ENCODE measurements around the gene BAHCC1. TPM values are rescaled to one million over a fixed set of nuclear protein-coding genes. Genes with fewer than 3 reads are reported as not detected.
A peak's percentile ranks its signal among the peaks of the same experiment; 100 is the strongest.

Gene BAHCC1
- total and polyA plus RNA-seq, 9 of the 15 experiments (the other 6 are each of a cell fraction or from before 2014, with no cell fraction given), result 0.14 to 26.9 (median 5.0) TPM

GRCh38 chr17:81449351-81449750, 54.1 kb downstream of the BAHCC1 start:
- in situ Hi-C loops (cut with MboI) (no loop called here), intact Hi-C loops (cut with micrococcal nuclease) (no loop called here)
- no peak for FAIRE-seq
- no peak for ATAC-seq
- H3K4me2 ChIP-seq (ENCODE audit: insufficient read depth, low read length), result no peak overlapping the region
- H4K20me1 ChIP-seq (replicated peaks; ENCODE audit: control insufficient read depth, insufficient read depth, low read length), result no peaks in the 10 kb centered on the region
- H2AFZ ChIP-seq (ENCODE audit: low read depth, low read length), result no peak overlapping the region
- H3K79me2 ChIP-seq (ENCODE audit: control insufficient read depth, insufficient read depth, low read length), result no peaks in the 10 kb centered on the region
- CTCF ChIA-PET (ENCODE audit: low intra/inter-chr PET ratio), result no interaction called here
- POLR2A ChIA-PET, result interaction anchor here (0.9 to 1.2 kb wide), 2 partner anchors 13 to 60 kb away, joined by 3 read pairs; no protein-coding TSS in a partner anchor
- no peak overlapping the region for H3K27ac ChIP-seq (ENCODE audit: extremely low read depth, low read depth, low read length)
- no TSS peak for BruUV-seq (replicated peaks)
- no peak for DNase-seq (ENCODE audit: extremely low read depth in 1 of 4, low spot score in 3 of 4)
- H3K4me1 ChIP-seq (replicated peaks in 1 of 2; ENCODE audit: control insufficient read depth in 2 of 2, insufficient read depth in 2 of 2, low read length in 2 of 2), result peaks cover 0 to 71% of the 10 kb centered on the region in 2 experiments; a peak in 2 of 5 replicates
- WGBS (ENCODE audit: insufficient coverage, low coverage, missing lambda C conversion rate), result 51% methylated on average over 5 of the region's 8 CpGs
- no peak overlapping the region; a peak in 1 of 4 replicates for H3K9ac ChIP-seq (ENCODE audit: insufficient read depth in 1 of 2, low read depth in 2 of 2, low read length in 2 of 2)
- TF ChIP-seq ARHGAP35 (IDR thresholded peaks at IDR 0.05; ENCODE audit: partially characterized antibody) (no peak), RBM22 (IDR thresholded peaks at IDR 0.05; ENCODE audit: low read depth, low read length, poor library complexity, severe bottlenecking) (peak; percentile 8)
- no peaks in the 10 kb centered on the region for H3K27me3 ChIP-seq (ENCODE audit: control insufficient read depth in 2 of 2, insufficient read depth in 2 of 2, low read length in 2 of 2)
- H3K9me3 ChIP-seq (replicated peaks; ENCODE audit: control insufficient read depth, insufficient read depth, low read depth, low read length), result no peaks in the 10 kb centered on the region
- no peak overlapping the region for H3K4me3 ChIP-seq
- H3K9me1 ChIP-seq (ENCODE audit: control insufficient read depth, insufficient read depth, low read length), result no peaks in the 10 kb centered on the region
- no peaks in the 10 kb centered on the region for H3K36me3 ChIP-seq (ENCODE audit: control insufficient read depth, insufficient read depth, low read length)

- H3K27ac ChIP-seq (ENCODE audit: extremely low read depth, low read depth, low read length), result no peak overlapping the region
- BruUV-seq (replicated peaks), result no TSS peak
- POLR2A ChIA-PET, result interaction anchor here (0.6 to 1.0 kb wide), 3 partner anchors 11 to 53 kb away, joined by 3 to 4 read pairs (median 3); no protein-coding TSS in a partner anchor
- CTCF ChIA-PET (ENCODE audit: low intra/inter-chr PET ratio), result no interaction called here
- peaks cover 0 to 77% of the 10 kb centered on the region in 2 experiments; a peak in 2 of 5 replicates for H3K4me1 ChIP-seq (replicated peaks in 1 of 2; ENCODE audit: control insufficient read depth in 2 of 2, insufficient read depth in 2 of 2, low read length in 2 of 2)
- no peak overlapping the region for H3K4me3 ChIP-seq
- TF ChIP-seq MXI1 (IDR thresholded peaks at IDR 0.05; ENCODE audit: low read depth, low read length) (no peak), ZBTB33 (CRISPR knock-in tag; IDR thresholded peaks at IDR 0.05) (peak; percentile 91)
- TF ChIP-seq, protein P1, sequence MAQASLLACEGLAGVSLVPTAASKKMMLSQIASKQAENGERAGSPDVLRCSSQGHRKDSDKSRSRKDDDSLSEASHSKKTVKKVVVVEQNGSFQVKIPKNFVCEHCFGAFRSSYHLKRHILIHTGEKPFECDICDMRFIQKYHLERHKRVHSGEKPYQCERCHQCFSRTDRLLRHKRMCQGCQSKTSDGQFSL (CRISPR knock-in tag; IDR thresholded peaks at IDR 0.05), result peak; percentile 48; the same call in 1 of the 2 replicates
- TF ChIP-seq, protein P1 (tag; IDR thresholded peaks at IDR 0.05), result no peak
- H4K20me1 ChIP-seq (replicated peaks; ENCODE audit: control insufficient read depth, insufficient read depth, low read length), result no peaks in the 10 kb centered on the region
- intact Hi-C loops (cut with micrococcal nuclease) (no loop called here), in situ Hi-C loops (cut with MboI) (no loop called here)
- no peak overlapping the region for H2AFZ ChIP-seq (ENCODE audit: low read depth, low read length)
- H3K36me3 ChIP-seq (ENCODE audit: control insufficient read depth, insufficient read depth, low read length), result no peaks in the 10 kb centered on the region
- no peak overlapping the region for H3K4me2 ChIP-seq (ENCODE audit: insufficient read depth, low read length)
- no peaks in the 10 kb centered on the region for H3K9me1 ChIP-seq (ENCODE audit: control insufficient read depth, insufficient read depth, low read length)
- H3K9ac ChIP-seq (ENCODE audit: insufficient read depth in 1 of 2, low read depth in 2 of 2, low read length in 2 of 2), result no peak overlapping the region
- no peaks in the 10 kb centered on the region for H3K79me2 ChIP-seq (ENCODE audit: control insufficient read depth, insufficient read depth, low read length)
- ATAC-seq (no peak), DNase-seq (ENCODE audit: extremely low read depth in 1 of 4, low spot score in 3 of 4) (no peak), FAIRE-seq (no peak)
- H3K27me3 ChIP-seq (ENCODE audit: control insufficient read depth in 2 of 2, insufficient read depth in 2 of 2, low read length in 2 of 2), result no peaks in the 10 kb centered on the region
- WGBS (ENCODE audit: insufficient coverage, low coverage, missing lambda C conversion rate), result 73% methylated on average over 8 of the region's 26 CpGs
- H3K9me3 ChIP-seq (replicated peaks; ENCODE audit: control insufficient read depth, insufficient read depth, low read depth, low read length), result no peaks in the 10 kb centered on the region
Measured at GRCh38 chr17:81451823-81452222, 56.6 kb downstream of the BAHCC1 start.
